Ramos (cell line): ENCODE measurements around the gene TEKT1.
"Not testable (repeated sequence)": the region's sequence is repeated elsewhere in the genome, so short reads cannot be mapped to it uniquely, and the experiment has no call there.

Source experiments
- in situ Hi-C: fragments of 300-500 bp; cut with MboI; formaldehyde crosslinking; loops from one replicate; pipeline ENCODE4 v1.14.3; 2022; ENCODE audit warnings: low sequenced_read_pairs; ENCODE audit not compliant: unreplicated experiment

The TEKT1 gene

GRCh38 chr17:6774906-6775305 is 56.6 kb downstream of the TEKT1 start:
- in situ Hi-C loops = not testable (repeated sequence)

- in situ Hi-C loops = no loop called here
Measured at GRCh38 chr17:6772016-6772415, 59.5 kb downstream of the TEKT1 start.

GRCh38 chr17:6768447-6768846 is 63.1 kb downstream of the TEKT1 start:
- in situ Hi-C loops = no loop called here

- in situ Hi-C loops = no loop called here
Measured at GRCh38 chr17:6761779-6762178, 69.8 kb downstream of the TEKT1 start.

- in situ Hi-C loops = no loop called here
Measured at GRCh38 chr17:6757747-6758146, 73.8 kb downstream of the TEKT1 start.

GRCh38 chr17:6756425-6757031 is 75.0 kb downstream of the TEKT1 start:
- in situ Hi-C loops = no loop called here

GRCh38 chr17:6755731-6756184 is 75.8 kb downstream of the TEKT1 start, which contains the start of gene XAF1:
XAF1 (plus strand) TSS chr17:6756046; CDS start chr17:6756079, 33 bp downstream.
- in situ Hi-C loops = no loop called here

GRCh38 chr17:6755281-6755680 is 76.2 kb downstream of the TEKT1 start:
- in situ Hi-C loops = no loop called here

GRCh38 chr17:6753546-6753945 is 78.0 kb downstream of the TEKT1 start:
- in situ Hi-C loops = no loop called here

- in situ Hi-C loops = no loop called here
Measured at GRCh38 chr17:6753006-6753445, 78.5 kb downstream of the TEKT1 start.

- in situ Hi-C loops = no loop called here
Measured at GRCh38 chr17:6752068-6752909, 79.2 kb downstream of the TEKT1 start.

GRCh38 chr17:6749519-6749918 is 82.0 kb downstream of the TEKT1 start:
- in situ Hi-C loops = no loop called here

- in situ Hi-C loops = no loop called here
Measured at GRCh38 chr17:6748617-6749016, 82.9 kb downstream of the TEKT1 start.
